ENCODE results near the gene MLKL.
A peak's percentile ranks its signal among the peaks of the same experiment; 100 is the strongest.

Gene MLKL

DNA sequence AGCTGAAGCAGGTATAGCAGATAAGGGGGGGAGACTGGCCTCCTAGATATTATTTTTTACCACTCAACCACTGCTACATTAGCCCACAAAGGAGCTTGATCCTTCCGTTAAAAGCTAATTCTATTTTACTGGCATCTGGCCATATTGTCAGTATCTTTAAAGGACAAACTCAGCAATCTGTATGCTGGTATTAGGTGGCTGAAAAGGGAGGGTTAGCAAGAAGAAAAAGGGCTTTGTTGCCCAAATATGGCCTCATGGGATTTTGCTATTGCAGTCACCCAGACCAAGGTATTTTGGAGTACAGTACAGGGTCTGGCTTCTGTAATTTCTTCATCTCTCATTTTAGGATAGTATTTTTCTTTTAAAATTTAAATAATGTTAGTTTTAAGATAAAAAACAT lies 48.4 kb downstream of the MLKL start:
- peaks cover 84% of the 10 kb centered on the region for H3K36me3 ChIP-seq (ENCODE audit: insufficient read depth, low read length)
- TF ChIP-seq, protein P1, sequence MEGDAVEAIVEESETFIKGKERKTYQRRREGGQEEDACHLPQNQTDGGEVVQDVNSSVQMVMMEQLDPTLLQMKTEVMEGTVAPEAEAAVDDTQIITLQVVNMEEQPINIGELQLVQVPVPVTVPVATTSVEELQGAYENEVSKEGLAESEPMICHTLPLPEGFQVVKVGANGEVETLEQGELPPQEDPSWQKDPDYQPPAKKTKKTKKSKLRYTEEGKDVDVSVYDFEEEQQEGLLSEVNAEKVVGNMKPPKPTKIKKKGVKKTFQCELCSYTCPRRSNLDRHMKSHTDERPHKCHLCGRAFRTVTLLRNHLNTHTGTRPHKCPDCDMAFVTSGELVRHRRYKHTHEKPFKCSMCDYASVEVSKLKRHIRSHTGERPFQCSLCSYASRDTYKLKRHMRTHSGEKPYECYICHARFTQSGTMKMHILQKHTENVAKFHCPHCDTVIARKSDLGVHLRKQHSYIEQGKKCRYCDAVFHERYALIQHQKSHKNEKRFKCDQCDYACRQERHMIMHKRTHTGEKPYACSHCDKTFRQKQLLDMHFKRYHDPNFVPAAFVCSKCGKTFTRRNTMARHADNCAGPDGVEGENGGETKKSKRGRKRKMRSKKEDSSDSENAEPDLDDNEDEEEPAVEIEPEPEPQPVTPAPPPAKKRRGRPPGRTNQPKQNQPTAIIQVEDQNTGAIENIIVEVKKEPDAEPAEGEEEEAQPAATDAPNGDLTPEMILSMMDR (IDR thresholded peaks at IDR 0.05; ENCODE audit: low read length) = no peak
- TF ChIP-seq EZH2 (IDR thresholded peaks at IDR 0.05; ENCODE audit: borderline replicate concordance, low read length) = no peak
- H3K27ac ChIP-seq (ENCODE audit: low read depth, low read length, poor library complexity, severe bottlenecking) = no peak overlapping the region
- H3K4me2 ChIP-seq (ENCODE audit: low read length) = no peak overlapping the region
- H3K4me3 ChIP-seq (ENCODE audit: low read depth, low read length, poor library complexity, severe bottlenecking) = no peak overlapping the region
- no peak overlapping the region for H2AFZ ChIP-seq (ENCODE audit: low read length)
- no peaks in the 10 kb centered on the region for H3K4me1 ChIP-seq (ENCODE audit: insufficient read depth, low read length, severe bottlenecking)
- H3K79me2 ChIP-seq (ENCODE audit: insufficient read depth, low read length) = peaks cover 43% of the 10 kb centered on the region
- 0 out of 2 replicates have a peak, but pooled peaks cover 6% of the 10 kb centered on the region for H3F3A ChIP-seq (ENCODE audit: insufficient read depth, low read length)
- no peaks in the 10 kb centered on the region for H3K9me2 ChIP-seq (ENCODE audit: low read depth, low read length)
- no peak overlapping the region for H3K9ac ChIP-seq (ENCODE audit: low read length)
- no peaks in the 10 kb centered on the region for H3K9me3 ChIP-seq (ENCODE audit: low read length)
- H4K20me1 ChIP-seq (ENCODE audit: insufficient read depth, low read length) = peaks cover 4% of the 10 kb centered on the region; the same call in 1 of the 2 replicates
- no peaks in the 10 kb centered on the region for H3K27me3 ChIP-seq (ENCODE audit: insufficient read depth, low read length)

- Histone ChIP-seq H3K27me3 (ENCODE audit: insufficient read depth, low read length) (no peaks in the 10 kb centered on the region), H3K79me2 (ENCODE audit: insufficient read depth, low read length) (peaks cover 39% of the 10 kb centered on the region), H2AFZ (ENCODE audit: low read length) (no peak overlapping the region), H3K4me1 (ENCODE audit: insufficient read depth, low read length, severe bottlenecking) (no peaks in the 10 kb centered on the region), H3K9me2 (ENCODE audit: low read depth, low read length) (no peaks in the 10 kb centered on the region), H3F3A (ENCODE audit: insufficient read depth, low read length) (0 out of 2 replicates have a peak, but pooled peaks cover 6% of the 10 kb centered on the region), H3K4me3 (ENCODE audit: low read depth, low read length, poor library complexity, severe bottlenecking) (no peak overlapping the region), H3K27ac (ENCODE audit: low read depth, low read length, poor library complexity, severe bottlenecking) (no peak overlapping the region), H3K36me3 (ENCODE audit: insufficient read depth, low read length) (peaks cover 85% of the 10 kb centered on the region), H4K20me1 (ENCODE audit: insufficient read depth, low read length) (peaks cover 3% of the 10 kb centered on the region; the same call in 1 of the 2 replicates), H3K9me3 (ENCODE audit: low read length) (no peaks in the 10 kb centered on the region), H3K4me2 (ENCODE audit: low read length) (no peak overlapping the region), H3K9ac (ENCODE audit: low read length) (no peak overlapping the region)
- no peak for TF ChIP-seq EZH2 (IDR thresholded peaks at IDR 0.05; ENCODE audit: borderline replicate concordance, low read length)
- TF ChIP-seq, protein P1 (IDR thresholded peaks at IDR 0.05; ENCODE audit: low read length) = no peak
Measured at GRCh38 chr16:74651841-74652240, 48.8 kb downstream of the MLKL start.

DNA sequence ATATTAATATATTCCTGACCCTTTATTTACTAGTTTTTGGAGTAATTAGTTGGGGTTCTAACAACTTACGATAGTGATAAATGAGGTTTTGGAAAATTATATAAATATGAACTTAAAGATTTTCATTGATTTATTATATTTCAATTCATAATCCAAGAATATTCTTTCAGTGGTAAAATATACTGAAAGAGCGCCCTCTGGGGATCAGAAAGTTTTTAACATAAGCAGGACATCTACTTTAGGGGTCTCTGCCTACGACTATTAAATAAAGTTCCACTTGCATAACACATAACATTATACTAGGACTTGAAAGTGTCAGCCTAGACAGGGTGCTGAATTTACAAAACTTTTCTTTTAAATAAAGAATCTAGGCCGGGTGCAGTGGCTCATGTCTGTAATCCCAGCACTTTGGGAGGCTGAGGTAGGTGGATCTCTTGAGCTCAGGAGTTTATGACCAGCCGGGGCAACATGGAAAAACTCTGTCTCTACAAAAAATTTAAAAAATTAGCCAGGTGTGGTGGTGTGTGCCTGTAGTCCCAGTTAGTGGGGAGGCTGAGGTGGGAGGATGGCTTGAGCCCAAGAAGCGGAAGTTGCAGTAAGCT lies 49.6 kb downstream of the MLKL start:
- Histone ChIP-seq H3K79me2 (ENCODE audit: insufficient read depth, low read length) (peaks cover 32% of the 10 kb centered on the region), H4K20me1 (ENCODE audit: insufficient read depth, low read length) (no peaks in the 10 kb centered on the region)

More for the DNA sequence above, 49.6 kb downstream of the MLKL start:
- 0 out of 2 replicates have a peak, but pooled peaks cover 6% of the 10 kb centered on the region for H3F3A ChIP-seq (ENCODE audit: insufficient read depth, low read length)
- peaks cover 86% of the 10 kb centered on the region for H3K36me3 ChIP-seq (ENCODE audit: insufficient read depth, low read length)
- H3K27me3 ChIP-seq (ENCODE audit: insufficient read depth, low read length) = no peaks in the 10 kb centered on the region
- H3K4me3 ChIP-seq (ENCODE audit: low read depth, low read length, poor library complexity, severe bottlenecking) = no peak overlapping the region
- no peak for TF ChIP-seq EZH2 (IDR thresholded peaks at IDR 0.05; ENCODE audit: borderline replicate concordance, low read length)
- TF ChIP-seq, protein P1 (IDR thresholded peaks at IDR 0.05; ENCODE audit: low read length) = peak; percentile 48
- H3K9me2 ChIP-seq (ENCODE audit: low read depth, low read length) = no peaks in the 10 kb centered on the region
- no peaks in the 10 kb centered on the region for H3K4me1 ChIP-seq (ENCODE audit: insufficient read depth, low read length, severe bottlenecking)
- no peak overlapping the region for H3K27ac ChIP-seq (ENCODE audit: low read depth, low read length, poor library complexity, severe bottlenecking)
- H2AFZ ChIP-seq (ENCODE audit: low read length) = no peak overlapping the region
- H3K4me2 ChIP-seq (ENCODE audit: low read length) = no peak overlapping the region
- H3K9me3 ChIP-seq (ENCODE audit: low read length) = no peaks in the 10 kb centered on the region
- no peak overlapping the region for H3K9ac ChIP-seq (ENCODE audit: low read length)

Measured in OCI-LY1 (cell line).